ENCODE results near the gene NACC2. TPM values are rescaled to one million over a fixed set of nuclear protein-coding genes. Genes with fewer than 3 reads are reported as not detected.
"Not testable (repeated sequence)": the region's sequence is repeated elsewhere in the genome, so short reads cannot be mapped to it uniquely, and the experiment has no call there.

The NACC2 gene
- total and polyA plus RNA-seq, 8 donors: 3.6 to 29.5 (median 5.5) TPM

GRCh38 chr9:136103651-136104487 lies 8.8 kb upstream of the NACC2 start:
- H3K4me1 ChIP-seq: peaks cover 4 to 40% of the 10 kb centered on the region in 2 donors
- H3K27me3 ChIP-seq: peaks cover 0 to 67% of the 10 kb centered on the region in 2 donors
- no peak overlapping the region for H3K4me3 ChIP-seq
- intact Hi-C loops (cut with DNase I): no loop called here
- no peak for DNase-seq
- H3K36me3 ChIP-seq: no peaks in the 10 kb centered on the region
- no peak for TF ChIP-seq CTCF (IDR thresholded peaks at IDR 0.05)
- no peaks in the 10 kb centered on the region for H3K9me3 ChIP-seq
- ATAC-seq: no peak
- no peak overlapping the region for H3K27ac ChIP-seq

DNA sequence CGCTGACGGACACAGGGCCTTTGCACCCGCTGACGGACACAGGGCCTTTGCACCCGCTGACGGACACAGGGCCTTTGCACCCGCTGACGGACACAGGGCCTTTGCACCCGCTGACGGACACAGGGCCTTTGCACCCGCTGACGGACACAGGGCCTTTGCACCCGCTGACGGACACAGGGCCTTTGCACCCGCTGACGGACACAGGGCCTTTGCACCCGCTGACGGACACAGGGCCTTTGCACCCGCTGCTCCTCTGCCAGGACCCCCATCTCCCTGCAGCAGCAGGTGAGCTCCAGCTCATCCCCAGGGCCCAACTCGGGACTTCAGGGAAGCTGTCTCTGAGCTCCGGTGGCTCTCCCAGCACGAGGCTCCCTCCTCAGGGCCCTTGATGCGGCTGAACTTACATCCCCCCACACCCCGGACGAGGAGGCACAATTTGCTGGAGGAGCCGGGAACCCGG lies 6.6 kb upstream of the NACC2 start:
- Histone ChIP-seq H3K4me1 (peaks cover 2 to 19% of the 10 kb centered on the region in 2 donors), H3K27me3 (peaks cover 0 to 56% of the 10 kb centered on the region in 2 donors)
- H3K9me3 ChIP-seq; H3K36me3 ChIP-seq; ATAC-seq; H3K27ac ChIP-seq; intact Hi-C loops (cut with DNase I); DNase-seq; H3K4me3 ChIP-seq: not testable (repeated sequence)

- Histone ChIP-seq H3K9me3 (no peaks in the 10 kb centered on the region), H3K4me1 (peaks cover 3 to 19% of the 10 kb centered on the region in 2 donors), H3K4me3 (no peak overlapping the region), H3K27ac (no peak overlapping the region), H3K36me3 (no peaks in the 10 kb centered on the region), H3K27me3 (peaks cover 0 to 49% of the 10 kb centered on the region in 2 donors)
- no peak for ATAC-seq
- no peak for TF ChIP-seq CTCF (IDR thresholded peaks at IDR 0.05)
- DNase-seq: no peak
- intact Hi-C loops (cut with DNase I): no loop called here
Observed at GRCh38 chr9:136100700-136101614, 5.9 kb upstream of the NACC2 start.

GRCh38 chr9:136099542-136099941 lies 4.5 kb upstream of the NACC2 start:
- H3K36me3 ChIP-seq: no peaks in the 10 kb centered on the region
- DNase-seq: no peak
- peaks cover 0 to 35% of the 10 kb centered on the region in 2 donors for H3K27me3 ChIP-seq
- intact Hi-C loops (cut with DNase I): no loop called here
- H3K4me1 ChIP-seq: peaks cover 3 to 11% of the 10 kb centered on the region in 2 donors
- no peak for TF ChIP-seq CTCF (IDR thresholded peaks at IDR 0.05)
- no peak for ATAC-seq
- no peak overlapping the region for H3K4me3 ChIP-seq
- H3K9me3 ChIP-seq: no peaks in the 10 kb centered on the region
- H3K27ac ChIP-seq: no peak overlapping the region

DNA sequence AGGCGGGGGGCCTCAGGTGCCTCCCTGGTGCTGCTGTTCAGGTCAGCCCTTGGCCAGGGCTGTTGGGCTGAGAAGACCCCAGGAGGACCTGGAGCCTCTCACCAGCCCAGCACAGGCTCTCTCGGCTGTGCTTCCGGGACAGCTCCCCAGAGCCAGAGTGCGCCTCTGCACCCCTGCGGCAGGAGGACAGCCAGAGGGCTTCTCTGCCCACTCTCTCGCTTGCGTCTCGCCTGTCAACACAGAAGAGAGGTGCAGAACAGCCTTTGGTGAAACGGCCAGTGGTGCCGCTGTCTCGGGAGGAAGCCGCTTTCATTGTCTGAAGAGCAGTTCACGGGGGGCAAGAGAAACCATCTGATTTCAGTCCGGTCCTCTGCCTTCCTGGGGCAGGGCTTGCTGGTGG lies 3.8 kb upstream of the NACC2 start:
- Histone ChIP-seq H3K9me3 (no peaks in the 10 kb centered on the region), H3K36me3 (no peaks in the 10 kb centered on the region), H3K4me1 (peaks cover 5 to 17% of the 10 kb centered on the region in 2 donors), H3K27me3 (peaks cover 0 to 32% of the 10 kb centered on the region in 2 donors), H3K27ac (no peak overlapping the region), H3K4me3 (no peak overlapping the region)
- intact Hi-C loops (cut with DNase I): no loop called here
- TF ChIP-seq CTCF (IDR thresholded peaks at IDR 0.05): no peak
- ATAC-seq (no peak), DNase-seq (no peak)

Measured in left lung (tissue), 10 donors.